Measurements from ENCODE around the gene TACC3. TPM values are rescaled to one million over a fixed set of nuclear protein-coding genes. Genes with fewer than 3 reads are reported as not detected.

TACC3 gene
- total RNA-seq, 2 experiments from 2014 or later: 213 TPM

DNA sequence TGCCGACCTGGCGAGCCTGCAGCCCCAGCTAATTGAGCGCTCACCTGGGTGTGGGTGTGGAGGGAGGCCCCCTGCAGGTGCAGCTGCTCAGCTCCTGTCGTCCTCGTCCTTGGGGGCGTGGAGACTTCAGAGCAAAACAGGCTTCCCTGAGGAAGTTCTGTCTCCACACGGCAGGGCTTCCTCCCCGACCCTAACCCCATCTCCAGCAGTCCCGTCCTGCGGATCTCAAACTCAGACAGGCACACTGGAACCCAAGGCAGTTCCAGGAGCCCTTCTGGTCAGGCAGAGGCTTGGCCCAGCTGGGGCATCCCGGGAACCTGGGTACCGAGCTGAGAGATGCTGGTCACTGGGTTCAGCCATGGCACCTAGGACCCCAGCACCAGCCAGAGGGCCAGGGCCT is 24.4 kb downstream of the TACC3 start:
- ChIA-PET CTCF (interaction anchor here (1.2 to 2.2 kb wide), 4 partner anchors 15 to 64 kb away, joined by 4 to 13 read pairs (median 6); no protein-coding TSS in a partner anchor), POLR2A (no interaction called here)
- no peak overlapping the region for H3K4me3 Mint-ChIP-seq
- peaks cover 40% of the 10 kb centered on the region for H3K36me3 Mint-ChIP-seq (ENCODE audit: low read depth)
- H3K4me1 Mint-ChIP-seq: no peaks in the 10 kb centered on the region
- DNase-seq: no peak
- H3K27me3 Mint-ChIP-seq: no peaks in the 10 kb centered on the region
- H3K27ac Mint-ChIP-seq: no peak overlapping the region
- no peaks in the 10 kb centered on the region for H3K9me3 Mint-ChIP-seq

DNA sequence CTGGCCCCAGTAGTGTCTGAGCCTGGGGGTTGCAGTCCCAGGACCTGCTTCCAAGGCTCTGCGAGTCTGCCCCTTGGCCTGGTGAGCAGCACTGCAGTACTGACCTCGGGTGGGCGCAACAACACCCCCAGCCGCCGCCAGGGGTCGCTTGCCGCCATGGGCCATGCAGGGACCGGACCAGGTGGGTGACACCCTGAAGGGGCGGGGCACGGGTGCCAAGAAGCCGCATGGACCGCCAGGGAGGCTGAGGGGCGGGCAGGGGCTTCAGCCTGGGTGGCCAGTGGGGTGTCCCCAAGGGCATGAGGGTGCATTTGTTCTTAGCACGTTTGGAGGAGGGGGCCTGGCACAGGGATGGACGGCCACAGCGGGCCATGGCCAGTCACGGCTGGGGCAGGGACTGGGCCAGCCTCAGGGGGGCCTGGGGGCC is 25.0 kb downstream of the TACC3 start:
- no peak overlapping the region for H3K4me3 Mint-ChIP-seq
- CTCF ChIA-PET: interaction anchor here (2.2 to 2.6 kb wide), 2 partner anchors 63 to 66 kb away, joined by 11 to 13 read pairs; no protein-coding TSS in a partner anchor
- no peaks in the 10 kb centered on the region for H3K27me3 Mint-ChIP-seq
- no peak overlapping the region for H3K27ac Mint-ChIP-seq
- POLR2A ChIA-PET: no interaction called here
- no peaks in the 10 kb centered on the region for H3K4me1 Mint-ChIP-seq
- H3K9me3 Mint-ChIP-seq: no peaks in the 10 kb centered on the region
- peak; percentile 79 for DNase-seq
- peaks cover 34% of the 10 kb centered on the region for H3K36me3 Mint-ChIP-seq (ENCODE audit: low read depth)

DNA sequence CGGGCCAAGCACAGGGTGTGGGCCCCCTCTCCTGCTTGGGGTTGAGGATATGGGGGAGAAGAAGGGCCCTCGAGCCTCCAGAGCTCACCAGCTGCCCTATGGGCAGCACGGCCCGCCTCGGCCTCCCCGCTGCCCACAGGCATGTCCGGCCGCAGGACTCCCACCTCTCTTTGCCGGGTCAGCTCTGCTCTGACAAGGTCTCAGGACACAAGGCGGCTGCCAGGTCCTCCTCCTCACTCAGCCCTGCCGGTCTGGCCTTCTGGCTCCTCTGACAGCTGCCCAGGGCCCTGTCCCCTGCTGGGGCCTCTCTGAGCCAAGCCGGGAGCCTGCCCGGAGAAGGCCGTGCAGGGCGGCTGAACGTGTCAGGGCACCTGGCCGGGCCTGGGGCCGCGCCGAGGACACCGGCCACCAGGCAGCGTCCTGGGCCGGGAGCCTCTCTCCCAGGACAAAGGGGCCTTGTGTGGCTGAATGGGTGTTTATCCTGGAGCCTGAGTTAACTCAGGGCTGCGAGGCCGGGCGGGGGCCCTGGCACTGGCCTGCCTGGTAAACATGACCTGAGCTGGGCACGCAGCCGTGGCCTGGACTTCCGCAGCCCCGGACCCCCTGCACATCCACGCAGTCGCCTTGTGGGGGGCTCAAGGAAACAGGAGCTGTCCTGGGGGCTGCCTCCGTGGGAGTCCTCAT is 25.7 kb downstream of the TACC3 start:
- H3K27me3 Mint-ChIP-seq: no peaks in the 10 kb centered on the region
- ChIA-PET POLR2A (interaction anchor here (1.0 to 1.5 kb wide), 3 partner anchors 17 to 34 kb away, joined by 3 to 4 read pairs (median 3); no protein-coding TSS in a partner anchor), CTCF (interaction anchor here (1.0 to 2.6 kb wide), 9 partner anchors 9 to 160 kb away, joined by 3 to 34 read pairs (median 6); partner anchors contain the start of genes TACC3 and TMEM129)
- H3K4me1 Mint-ChIP-seq: no peaks in the 10 kb centered on the region
- no peak overlapping the region for H3K27ac Mint-ChIP-seq
- no peaks in the 10 kb centered on the region for H3K9me3 Mint-ChIP-seq
- peaks cover 26% of the 10 kb centered on the region for H3K36me3 Mint-ChIP-seq (ENCODE audit: low read depth)
- no peak for DNase-seq
- H3K4me3 Mint-ChIP-seq: no peak overlapping the region

DNA sequence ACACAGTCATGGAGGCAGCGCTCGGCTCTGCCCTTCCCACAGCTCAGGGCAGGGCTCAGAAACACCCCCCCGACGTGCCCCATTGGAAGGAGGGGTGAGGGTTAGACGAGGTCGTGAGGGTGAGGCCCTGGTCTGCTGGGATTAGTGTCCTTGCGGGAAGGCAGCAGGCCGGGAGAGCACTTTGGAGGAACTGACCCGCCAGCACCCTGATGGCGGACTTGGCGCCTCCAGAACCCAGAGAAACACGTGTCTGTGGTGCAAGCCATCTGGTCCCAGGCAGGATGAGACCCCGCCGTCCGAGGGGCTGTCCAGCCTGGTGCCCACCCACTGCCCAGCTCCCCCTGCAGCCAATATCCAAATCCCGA is 26.3 kb downstream of the TACC3 start:
- no peak overlapping the region for H3K27ac Mint-ChIP-seq
- no peaks in the 10 kb centered on the region for H3K9me3 Mint-ChIP-seq
- ChIA-PET CTCF (interaction anchor here (1.0 to 2.6 kb wide), 12 partner anchors 10 to 261 kb away, joined by 3 to 34 read pairs (median 4); partner anchors contain the start of genes NELFA, TACC3 and TMEM129), POLR2A (interaction anchor here (1.0 to 1.5 kb wide), 3 partner anchors 17 to 35 kb away, joined by 3 to 4 read pairs (median 3); no protein-coding TSS in a partner anchor)
- peaks cover 23% of the 10 kb centered on the region for H3K36me3 Mint-ChIP-seq (ENCODE audit: low read depth)
- H3K4me1 Mint-ChIP-seq: peaks cover 3% of the 10 kb centered on the region
- H3K4me3 Mint-ChIP-seq: no peak overlapping the region
- H3K27me3 Mint-ChIP-seq: no peaks in the 10 kb centered on the region
- no peak for DNase-seq

DNA sequence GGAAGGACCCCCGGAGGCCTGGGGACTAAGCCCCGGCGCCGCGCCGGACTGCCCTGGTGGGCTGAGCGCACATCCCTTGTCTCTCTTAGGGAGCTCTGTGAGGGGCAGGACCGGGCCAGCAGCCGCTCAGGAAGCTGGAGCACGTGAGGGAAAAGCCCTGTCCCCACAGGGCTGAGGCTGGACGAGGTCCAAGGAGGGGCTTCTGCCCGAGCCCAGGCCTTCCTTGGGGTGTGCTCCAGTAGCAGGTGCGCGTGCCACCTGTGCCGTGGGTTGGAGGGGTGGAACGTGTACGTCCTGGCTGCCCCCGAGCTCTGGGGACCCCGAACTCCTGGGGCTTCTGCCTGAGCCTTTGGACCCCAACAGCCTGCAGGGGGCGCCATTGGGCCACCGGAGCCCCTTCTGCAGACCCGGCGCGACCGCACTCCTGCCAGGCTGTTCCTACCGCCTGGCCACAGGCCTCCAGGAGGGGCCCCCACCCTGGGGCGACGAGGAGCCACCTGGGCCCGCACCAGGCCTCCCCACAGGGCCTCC is 27.2 kb downstream of the TACC3 start:
- Mint-ChIP-seq H3K36me3 (ENCODE audit: low read depth) (peaks cover 15% of the 10 kb centered on the region), H3K27me3 (no peaks in the 10 kb centered on the region), H3K9me3 (no peaks in the 10 kb centered on the region), H3K4me1 (peaks cover 9% of the 10 kb centered on the region), H3K27ac (no peak overlapping the region), H3K4me3 (no peak overlapping the region)
- DNase-seq: peak; percentile 85
- ChIA-PET CTCF (interaction anchor here (0.6 to 2.6 kb wide), 16 partner anchors 11 to 453 kb away, joined by 3 to 34 read pairs (median 4); partner anchors contain the start of gene NELFA), POLR2A (interaction anchor here (0.5 to 1.2 kb wide), 6 partner anchors 11 to 141 kb away, joined by 3 to 4 read pairs (median 3); no protein-coding TSS in a partner anchor)

DNA sequence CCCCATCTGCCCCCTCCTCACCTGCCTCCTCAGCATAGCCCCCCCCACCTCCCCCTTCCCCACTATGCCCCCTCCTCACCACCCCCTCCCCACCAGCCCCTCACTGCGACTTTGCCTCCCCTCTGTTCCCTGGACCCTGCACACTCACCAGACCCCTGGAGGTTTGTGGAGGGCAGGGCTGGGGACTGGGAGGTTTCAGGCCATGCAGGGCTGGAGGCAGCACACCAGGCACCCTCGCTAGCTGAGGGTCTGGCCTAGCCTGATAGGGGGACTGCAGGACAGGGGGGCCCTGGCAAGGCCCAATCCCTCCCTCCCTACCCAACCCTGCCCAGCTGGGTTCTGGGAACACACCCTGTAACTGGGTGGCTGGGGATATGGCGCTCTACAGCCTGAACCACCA is 28.0 kb downstream of the TACC3 start:
- Mint-ChIP-seq H3K9me3 (no peaks in the 10 kb centered on the region), H3K4me3 (no peak overlapping the region), H3K4me1 (peaks cover 9% of the 10 kb centered on the region), H3K36me3 (ENCODE audit: low read depth) (peaks cover 9% of the 10 kb centered on the region), H3K27me3 (no peaks in the 10 kb centered on the region), H3K27ac (no peak overlapping the region)
- no peak for DNase-seq
- ChIA-PET CTCF (no interaction called here), POLR2A (no interaction called here)

DNA sequence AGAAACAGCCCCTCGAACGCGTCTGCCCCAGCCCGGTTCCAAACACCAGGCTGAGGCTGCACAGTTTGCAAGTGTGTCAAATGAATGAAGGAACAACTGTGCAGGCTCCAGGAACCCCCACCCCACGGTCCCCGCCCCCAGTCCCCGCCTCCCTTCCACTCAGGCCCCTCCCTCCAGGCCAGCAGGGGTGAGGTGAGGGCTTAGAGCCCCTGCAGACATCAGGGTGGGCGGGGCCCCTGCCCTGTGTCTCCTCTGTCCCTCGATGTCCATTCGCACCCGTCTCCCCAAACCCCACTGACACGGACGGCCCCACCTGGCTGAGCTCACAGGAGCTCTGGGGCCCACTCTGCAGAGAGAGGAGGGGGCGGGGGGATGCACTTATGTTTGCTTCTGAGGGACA is 28.5 kb downstream of the TACC3 start:
- no peak for DNase-seq
- ChIA-PET POLR2A (no interaction called here), CTCF (no interaction called here)
- Mint-ChIP-seq H3K9me3 (no peaks in the 10 kb centered on the region), H3K4me3 (no peak overlapping the region), H3K4me1 (peaks cover 9% of the 10 kb centered on the region), H3K27me3 (no peaks in the 10 kb centered on the region), H3K27ac (no peak overlapping the region), H3K36me3 (ENCODE audit: low read depth) (peaks cover 6% of the 10 kb centered on the region)

DNA sequence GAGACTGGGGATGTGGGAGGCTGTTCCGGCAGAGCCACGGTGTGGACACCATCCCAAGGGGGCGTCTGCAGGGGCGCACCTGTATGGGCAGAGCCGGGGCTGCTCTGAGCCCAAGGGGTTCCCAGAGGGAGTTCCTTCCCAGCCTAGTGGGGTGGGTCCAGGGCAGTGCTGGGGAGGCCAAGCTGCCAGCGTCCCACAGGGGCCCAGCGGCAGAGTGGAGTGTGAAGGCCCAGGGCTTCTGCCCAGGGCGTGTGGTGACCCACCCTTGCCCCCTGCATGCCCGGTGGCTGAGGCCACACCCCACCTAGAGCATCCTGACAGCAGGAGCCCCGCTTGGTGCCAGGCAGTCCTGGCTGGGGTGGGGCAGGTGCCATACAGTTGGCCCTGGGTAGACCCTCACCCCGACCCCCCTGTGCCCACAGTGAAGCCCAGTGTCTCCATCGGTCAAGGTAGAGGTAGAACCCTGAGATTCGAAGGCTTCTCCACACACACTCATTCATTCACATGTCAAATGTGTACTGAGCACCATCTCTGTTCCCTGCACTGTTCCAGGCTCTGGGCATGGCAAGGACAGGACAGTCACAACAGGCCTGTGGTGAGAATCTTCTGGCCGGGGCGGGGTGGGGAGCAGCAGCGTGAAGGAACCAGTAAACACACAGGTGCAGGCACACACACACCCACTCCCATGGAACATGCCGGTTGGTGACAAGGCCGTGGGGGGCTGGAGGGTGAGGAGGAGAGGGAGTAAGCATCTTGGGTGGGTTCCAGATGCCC is 29.2 kb downstream of the TACC3 start:
- Mint-ChIP-seq H3K27me3 (no peaks in the 10 kb centered on the region), H3K9me3 (no peaks in the 10 kb centered on the region), H3K4me1 (peaks cover 9% of the 10 kb centered on the region), H3K36me3 (ENCODE audit: low read depth) (no peaks in the 10 kb centered on the region), H3K4me3 (no peak overlapping the region), H3K27ac (no peak overlapping the region)
- POLR2A ChIA-PET: no interaction called here
- CTCF ChIA-PET: interaction anchor here (2.2 kb wide), 1 partner anchor 149 kb away, joined by 6 read pairs; no protein-coding TSS in a partner anchor
- DNase-seq: no peak

DNA sequence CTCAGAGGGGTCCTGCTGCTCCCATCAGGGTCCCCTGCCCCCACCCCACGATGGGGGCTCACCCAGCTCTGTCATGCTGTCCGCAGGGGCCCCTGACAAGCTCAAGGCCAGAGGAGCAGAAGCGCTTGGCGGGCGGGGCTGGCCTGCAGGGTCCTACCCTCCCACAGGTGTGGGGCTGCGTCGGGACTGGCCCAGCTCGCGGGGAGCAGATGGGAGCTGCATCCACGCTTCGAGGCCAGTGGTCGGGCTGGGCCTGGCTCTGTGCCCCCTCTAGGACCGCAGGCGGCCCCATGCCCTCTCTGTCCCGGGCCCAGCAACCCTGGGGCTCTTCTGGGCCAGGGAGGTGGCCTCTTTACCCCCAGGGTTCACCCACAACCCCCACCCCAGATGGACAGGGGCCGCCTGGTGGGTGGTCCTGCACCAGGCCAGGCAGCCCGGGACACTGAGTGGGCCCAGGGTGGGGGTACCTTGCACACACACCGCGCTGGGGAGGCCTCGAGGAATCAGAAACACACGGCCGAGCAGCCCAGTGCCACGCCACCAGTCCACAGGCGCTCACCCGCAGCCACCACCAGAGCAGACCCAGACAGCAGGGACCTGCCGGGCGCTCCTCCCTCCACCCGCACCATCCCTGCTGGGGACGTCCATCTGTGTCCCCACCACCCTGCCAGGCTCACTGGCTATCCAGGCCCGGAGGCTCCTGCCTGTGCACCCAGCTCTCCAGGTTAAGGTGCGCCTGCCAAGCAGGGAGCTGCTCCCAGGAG is 30.0 kb downstream of the TACC3 start:
- H3K9me3 Mint-ChIP-seq: no peaks in the 10 kb centered on the region

DNA sequence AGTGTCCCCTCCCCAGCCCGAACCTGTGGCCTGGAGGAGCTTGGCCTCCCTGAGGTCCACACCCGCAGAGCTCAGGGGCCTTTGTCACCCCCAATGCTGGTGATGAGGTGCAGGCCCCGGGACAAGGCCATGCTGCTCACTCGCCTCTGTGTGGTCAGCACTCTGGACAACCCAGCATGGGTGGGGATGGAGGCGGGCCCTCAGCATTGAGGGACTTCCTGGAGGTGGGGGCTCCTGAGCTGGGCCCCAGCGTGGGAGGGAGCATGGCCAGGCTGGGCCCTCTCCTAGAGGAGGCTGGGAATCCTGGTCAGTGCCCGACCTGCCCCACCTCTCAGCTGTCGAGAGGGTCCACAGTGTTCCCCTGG is 30.6 kb downstream of the TACC3 start:
- no peaks in the 10 kb centered on the region for H3K9me3 Mint-ChIP-seq
- H3K36me3 Mint-ChIP-seq (ENCODE audit: low read depth): no peaks in the 10 kb centered on the region
- POLR2A ChIA-PET: interaction anchor here (0.9 to 1.4 kb wide), 3 partner anchors 7 to 21 kb away, joined by 3 to 4 read pairs (median 3); no protein-coding TSS in a partner anchor
- DNase-seq: no peak
- H3K4me3 Mint-ChIP-seq: no peak overlapping the region
- CTCF ChIA-PET: interaction anchor here (1.0 to 2.2 kb wide), 2 partner anchors 57 to 148 kb away, joined by 3 to 6 read pairs; no protein-coding TSS in a partner anchor
- H3K27ac Mint-ChIP-seq: no peak overlapping the region
- no peaks in the 10 kb centered on the region for H3K27me3 Mint-ChIP-seq
- H3K4me1 Mint-ChIP-seq: peaks cover 9% of the 10 kb centered on the region

More for the DNA sequence above, 30.0 kb downstream of the TACC3 start:
- POLR2A ChIA-PET: interaction anchor here (0.9 to 1.4 kb wide), 3 partner anchors 7 to 21 kb away, joined by 3 to 4 read pairs (median 3); no protein-coding TSS in a partner anchor
- H3K4me3 Mint-ChIP-seq: no peak overlapping the region
- no peak overlapping the region for H3K27ac Mint-ChIP-seq
- H3K36me3 Mint-ChIP-seq (ENCODE audit: low read depth): no peaks in the 10 kb centered on the region
- no peak for DNase-seq
- no peaks in the 10 kb centered on the region for H3K27me3 Mint-ChIP-seq
- H3K4me1 Mint-ChIP-seq: peaks cover 9% of the 10 kb centered on the region
- CTCF ChIA-PET: interaction anchor here (1.0 to 2.2 kb wide), 2 partner anchors 57 to 148 kb away, joined by 3 to 6 read pairs; no protein-coding TSS in a partner anchor

DNA sequence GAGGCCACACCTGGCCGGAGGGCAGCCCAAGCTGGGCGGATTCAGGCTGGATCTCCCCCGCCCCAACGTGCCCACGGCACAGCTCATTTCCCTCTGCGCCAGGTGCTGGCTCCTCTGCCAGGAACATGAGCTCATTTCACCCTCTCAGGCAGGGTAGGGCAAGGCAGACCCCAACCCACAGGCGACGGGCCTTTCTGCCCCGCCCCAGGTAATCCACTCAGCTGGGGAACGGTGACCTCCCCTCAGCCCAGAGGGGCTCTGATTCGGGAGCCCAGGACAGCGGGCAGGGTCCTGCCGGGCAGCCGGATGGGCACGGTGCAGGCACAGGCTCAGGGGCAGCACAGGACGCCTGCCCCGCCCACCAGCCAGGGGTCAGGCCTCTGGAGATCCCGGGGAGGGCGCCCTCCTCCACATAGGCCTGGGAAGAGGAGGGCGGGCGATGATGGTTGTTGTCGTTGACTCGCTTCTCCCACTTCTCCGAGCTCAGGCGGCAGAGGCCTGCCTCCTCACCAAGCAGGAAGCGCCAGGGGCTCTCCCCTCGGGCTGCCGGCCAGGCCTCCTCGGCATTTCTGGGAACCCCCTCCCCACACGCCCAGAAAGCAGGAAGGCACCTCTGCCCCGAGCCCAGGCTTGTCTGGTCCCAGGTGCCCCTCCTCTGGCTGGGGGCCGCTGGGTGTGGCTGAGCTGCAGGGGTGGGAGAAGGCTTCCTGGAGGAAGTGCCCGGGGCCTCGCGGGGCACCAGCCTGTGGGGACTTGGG is 31.1 kb downstream of the TACC3 start:
- Mint-ChIP-seq H3K9me3 (no peaks in the 10 kb centered on the region), H3K4me3 (no peak overlapping the region), H3K27ac (no peak overlapping the region), H3K4me1 (peaks cover 9% of the 10 kb centered on the region), H3K27me3 (no peaks in the 10 kb centered on the region), H3K36me3 (ENCODE audit: low read depth) (no peaks in the 10 kb centered on the region)
- peak; percentile 56 for DNase-seq
- CTCF ChIA-PET: interaction anchor here (1.0 to 2.2 kb wide), 2 partner anchors 56 to 147 kb away, joined by 3 to 6 read pairs; no protein-coding TSS in a partner anchor
- POLR2A ChIA-PET: interaction anchor here (0.9 to 1.4 kb wide), 3 partner anchors 8 to 22 kb away, joined by 3 to 4 read pairs (median 3); no protein-coding TSS in a partner anchor

All from activated CD4-positive, alpha-beta memory T cell treated with anti-CD3 and anti-CD28 coated beads, Interleukin-2, amount 10 ng/mL, durations not matched to agents 7 days and 5 days (primary cell).